HG03457 (cell line): Measurements from ENCODE around the gene A1BG.

Experiments used
- ATAC-seq: cut with Tn5 transposase; IDR thresholded peaks from one replicate; pipeline ENCODE4 v1.9.1; 2021; ENCODE audit warnings: moderate number of reproducible peaks; ENCODE audit not compliant: unreplicated experiment

Gene A1BG, protein sequence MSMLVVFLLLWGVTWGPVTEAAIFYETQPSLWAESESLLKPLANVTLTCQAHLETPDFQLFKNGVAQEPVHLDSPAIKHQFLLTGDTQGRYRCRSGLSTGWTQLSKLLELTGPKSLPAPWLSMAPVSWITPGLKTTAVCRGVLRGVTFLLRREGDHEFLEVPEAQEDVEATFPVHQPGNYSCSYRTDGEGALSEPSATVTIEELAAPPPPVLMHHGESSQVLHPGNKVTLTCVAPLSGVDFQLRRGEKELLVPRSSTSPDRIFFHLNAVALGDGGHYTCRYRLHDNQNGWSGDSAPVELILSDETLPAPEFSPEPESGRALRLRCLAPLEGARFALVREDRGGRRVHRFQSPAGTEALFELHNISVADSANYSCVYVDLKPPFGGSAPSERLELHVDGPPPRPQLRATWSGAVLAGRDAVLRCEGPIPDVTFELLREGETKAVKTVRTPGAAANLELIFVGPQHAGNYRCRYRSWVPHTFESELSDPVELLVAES

GRCh38 chr19:58352760-58353671, at the start of gene A1BG:
A1BG (minus strand) TSS chr19:58353492; CDS start chr19:58353437, 55 bp downstream.
- no peak for ATAC-seq

- ATAC-seq: no peak
These were observed 48.6 kb upstream of the A1BG start for GRCh38 chr19:58401840-58402421.

GRCh38 chr19:58400916-58401839, 47.9 kb upstream of the A1BG start:
- peak; percentile 93 for ATAC-seq

DNA sequence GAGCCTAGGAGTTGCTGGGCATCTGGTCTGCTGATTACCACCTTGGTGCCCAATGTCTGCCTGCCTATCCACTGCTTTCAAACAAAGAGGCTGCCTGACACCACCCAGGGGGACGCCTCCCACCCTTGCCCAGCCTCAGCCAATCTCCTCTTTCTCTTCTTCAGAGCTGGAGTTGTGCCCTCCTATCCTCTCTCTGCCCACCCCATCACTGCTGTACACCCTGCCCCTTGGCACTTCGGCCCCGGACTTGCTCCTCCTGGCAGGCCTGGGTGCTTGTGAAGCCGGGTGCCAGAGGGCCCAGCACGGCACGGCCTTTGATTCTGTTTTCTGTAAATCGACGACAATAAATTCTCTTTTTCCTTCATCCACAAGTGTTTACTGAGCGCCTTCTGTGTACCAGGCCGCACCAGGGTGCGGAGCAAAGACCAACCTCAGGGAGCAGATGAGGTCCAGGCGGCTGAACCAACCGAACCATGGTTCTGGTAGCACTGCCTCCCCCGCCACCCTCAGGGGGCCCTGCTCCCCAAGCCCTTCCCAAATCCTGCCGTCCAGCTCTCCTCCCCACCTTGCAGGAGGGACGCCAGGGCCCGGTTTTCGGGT, 47.1 kb upstream of the A1BG start:
- no peak for ATAC-seq

- ATAC-seq: no peak
These were observed 46.6 kb upstream of the A1BG start for GRCh38 chr19:58399903-58400302.

DNA sequence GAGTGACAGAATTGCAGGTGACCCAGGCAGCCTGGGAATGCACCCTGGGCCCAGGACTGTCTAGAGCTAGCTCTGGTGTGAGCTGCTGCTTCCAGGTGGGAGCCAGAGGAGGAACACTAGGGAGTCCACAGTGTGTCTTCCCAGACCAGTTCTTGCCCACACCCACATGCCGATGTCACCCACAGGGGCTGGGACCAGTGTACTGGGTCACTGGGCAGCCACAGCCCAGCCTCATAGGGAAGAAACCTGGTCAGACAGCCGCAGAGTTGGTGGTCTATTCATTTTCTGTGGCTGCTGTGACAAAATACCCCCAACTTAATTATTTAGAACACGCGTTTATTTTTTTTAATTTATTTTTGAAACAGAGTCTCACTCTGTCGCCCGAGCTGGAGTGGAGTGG, 45.3 kb upstream of the A1BG start:
- no peak for ATAC-seq

- no peak for ATAC-seq
These were observed 44.8 kb upstream of the A1BG start for GRCh38 chr19:58398087-58398486.

GRCh38 chr19:58397533-58398037, 44.3 kb upstream of the A1BG start:
- no peak for ATAC-seq

DNA sequence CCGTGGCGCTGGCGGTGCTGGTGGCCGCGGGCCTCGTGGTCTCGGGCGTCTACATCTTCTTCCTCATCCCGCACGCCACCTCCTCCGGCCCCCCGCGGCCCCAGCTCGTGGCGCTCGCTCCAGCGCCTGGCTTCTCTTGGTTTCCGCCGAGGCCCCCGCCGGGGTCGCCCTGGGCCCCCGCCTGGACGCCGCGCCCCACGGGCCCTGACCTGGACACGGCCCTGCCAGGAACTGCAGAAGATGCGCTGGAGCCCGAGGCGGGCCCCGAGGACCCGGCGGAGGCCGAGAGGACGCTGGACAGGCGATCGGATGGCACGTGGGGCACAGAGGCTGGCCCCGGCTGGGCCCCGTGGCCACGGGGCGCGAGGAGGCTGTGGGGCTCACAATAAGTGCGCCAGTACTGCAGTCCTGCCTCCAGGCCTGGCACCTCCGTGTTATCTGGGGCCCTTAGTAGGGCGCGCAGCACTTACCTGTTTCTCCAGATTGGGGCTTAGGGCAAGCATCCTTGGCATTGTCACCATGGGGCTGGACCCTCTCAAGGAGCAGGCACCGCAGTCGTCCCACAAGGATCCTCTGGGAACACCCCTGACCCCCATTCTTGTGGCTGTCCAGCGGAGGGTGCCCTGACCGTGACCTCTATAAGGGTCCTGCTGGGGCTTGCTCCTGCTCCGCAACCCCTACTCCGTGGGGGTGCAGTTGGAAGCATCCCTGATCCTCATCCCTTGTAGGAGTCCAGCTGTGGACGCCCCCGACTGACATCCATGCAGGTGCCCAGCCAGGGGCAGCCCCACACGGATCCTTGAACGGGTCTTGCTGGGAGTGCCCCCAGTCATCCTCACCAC, 43.6 kb upstream of the A1BG start:
- no peak for ATAC-seq

DNA sequence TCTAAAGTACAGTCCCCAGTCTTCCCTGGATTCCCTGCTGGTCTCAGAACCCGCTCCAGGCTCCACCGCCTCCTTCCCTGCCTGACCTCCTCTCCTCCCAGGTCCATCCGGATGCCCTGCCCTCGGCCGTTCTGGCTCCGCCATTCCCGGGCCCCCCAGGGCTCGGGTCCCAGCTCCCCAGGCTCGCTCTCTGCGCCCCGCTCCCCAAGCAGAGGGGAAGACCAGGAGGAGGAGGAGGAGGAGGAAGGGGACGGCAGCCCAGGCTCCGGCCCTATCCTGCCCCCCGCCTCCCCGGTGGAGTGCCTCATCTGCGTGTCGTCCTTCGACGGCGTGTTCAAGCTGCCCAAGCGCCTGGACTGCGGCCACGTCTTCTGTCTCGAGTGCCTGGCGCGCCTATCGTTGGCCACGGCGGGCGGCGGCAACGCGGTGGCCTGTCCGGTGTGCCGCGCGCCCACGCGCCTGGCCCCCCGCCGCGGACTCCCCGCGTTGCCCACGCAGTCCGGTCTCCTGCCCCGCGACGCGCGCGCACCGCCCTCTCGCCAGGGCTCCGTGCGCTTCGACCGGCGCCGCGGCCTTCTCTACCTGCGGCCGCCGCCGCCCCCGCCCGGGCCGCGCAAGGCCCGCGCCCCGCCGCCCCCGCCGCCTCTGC, 42.8 kb upstream of the A1BG start:
- no peak for ATAC-seq

DNA sequence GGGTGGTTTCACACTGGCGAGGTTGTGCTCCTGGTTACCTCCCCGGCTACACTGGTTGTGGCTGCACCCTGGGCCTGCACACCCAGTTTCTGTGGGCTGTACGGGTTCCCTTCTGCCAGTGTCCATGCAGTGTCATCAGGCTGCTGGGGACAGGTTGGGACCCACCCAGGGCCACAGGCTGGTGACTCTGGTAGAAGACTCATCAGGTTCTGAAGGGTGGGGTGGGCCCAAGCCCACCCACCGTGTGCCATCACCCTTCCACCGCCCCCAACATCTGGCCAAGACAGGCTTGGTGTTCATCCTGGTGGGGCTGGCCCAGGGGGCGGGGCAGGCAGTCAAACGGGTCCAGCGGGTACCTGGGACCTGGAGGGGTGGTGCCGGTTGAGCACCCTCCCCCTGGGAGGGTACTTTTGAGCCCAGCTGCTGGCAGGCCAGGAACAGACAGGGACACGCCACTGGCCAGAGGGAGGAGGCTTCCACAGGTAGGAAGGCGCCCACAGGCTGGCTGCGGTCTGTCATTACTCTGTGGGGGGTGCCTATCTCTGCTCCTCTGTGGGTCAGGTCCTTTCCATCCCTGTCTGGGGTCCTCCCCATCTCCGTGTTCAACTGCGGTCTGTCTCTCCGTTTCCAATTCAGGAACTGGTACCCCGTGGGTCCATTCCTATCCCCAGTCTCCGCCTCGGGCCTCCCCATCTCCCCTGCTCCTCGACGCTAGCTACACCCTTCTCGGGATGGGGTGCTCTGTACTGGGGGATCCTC, 42.1 kb upstream of the A1BG start, which contains the start of gene RNF225:
Gene RNF225, plus strand, starts transcription at position 437 of the 759 bp plus-strand sequence. CDS start 434 bp downstream, outside the sequence.
- ATAC-seq: no peak

- no peak for ATAC-seq
These were observed 41.5 kb upstream of the A1BG start for GRCh38 chr19:58394821-58395219.

- ATAC-seq: no peak
These were observed 40.4 kb upstream of the A1BG start for GRCh38 chr19:58393725-58394033.

DNA sequence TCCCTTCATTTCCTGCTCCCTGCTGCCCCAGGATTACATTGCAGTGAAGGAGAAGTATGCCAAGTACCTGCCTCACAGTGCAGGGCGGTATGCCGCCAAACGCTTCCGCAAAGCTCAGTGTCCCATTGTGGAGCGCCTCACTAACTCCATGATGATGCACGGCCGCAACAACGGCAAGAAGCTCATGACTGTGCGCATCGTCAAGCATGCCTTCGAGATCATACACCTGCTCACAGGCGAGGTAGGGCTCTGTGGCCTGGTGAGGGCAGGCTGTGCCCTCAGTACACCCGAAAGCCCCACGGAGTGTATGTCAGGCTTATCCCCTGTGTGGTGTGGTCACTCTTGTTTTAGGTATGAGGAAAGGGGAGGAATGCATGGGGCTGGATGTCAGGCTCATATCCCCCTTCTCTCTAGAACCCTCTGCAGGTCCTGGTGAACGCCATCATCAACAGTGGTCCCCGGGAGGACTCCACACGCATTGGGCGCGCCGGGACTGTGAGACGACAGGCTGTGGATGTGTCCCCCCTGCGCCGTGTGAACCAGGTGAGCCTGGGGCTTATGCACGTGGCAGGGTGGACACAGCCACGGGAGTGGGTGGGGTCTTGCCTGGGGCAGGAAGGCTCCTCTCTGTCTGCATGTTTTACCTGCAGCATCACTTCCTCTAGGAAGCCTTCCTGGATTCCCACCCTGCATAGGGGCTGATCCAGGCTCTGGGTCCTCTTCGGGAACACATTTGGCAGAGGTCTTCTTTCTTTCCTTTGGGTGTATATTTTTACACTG, 39.8 kb upstream of the A1BG start:
- ATAC-seq: no peak

DNA sequence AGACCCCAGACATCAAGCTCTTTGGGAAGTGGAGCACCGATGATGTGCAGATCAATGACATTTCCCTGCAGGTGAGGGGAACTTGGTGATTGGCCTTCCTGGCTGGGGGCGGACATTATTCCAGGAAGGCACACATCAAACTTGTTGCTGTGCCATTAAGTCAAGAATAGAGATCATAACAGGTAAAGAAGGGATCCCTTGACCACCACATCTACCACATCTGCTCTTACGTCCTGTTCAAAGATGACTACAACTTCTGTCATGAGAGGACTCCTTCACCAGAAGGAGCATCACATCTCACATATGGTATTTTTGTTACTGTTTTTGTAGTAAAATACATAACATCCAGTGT, 34.9 kb upstream of the A1BG start:
- no peak for ATAC-seq

DNA sequence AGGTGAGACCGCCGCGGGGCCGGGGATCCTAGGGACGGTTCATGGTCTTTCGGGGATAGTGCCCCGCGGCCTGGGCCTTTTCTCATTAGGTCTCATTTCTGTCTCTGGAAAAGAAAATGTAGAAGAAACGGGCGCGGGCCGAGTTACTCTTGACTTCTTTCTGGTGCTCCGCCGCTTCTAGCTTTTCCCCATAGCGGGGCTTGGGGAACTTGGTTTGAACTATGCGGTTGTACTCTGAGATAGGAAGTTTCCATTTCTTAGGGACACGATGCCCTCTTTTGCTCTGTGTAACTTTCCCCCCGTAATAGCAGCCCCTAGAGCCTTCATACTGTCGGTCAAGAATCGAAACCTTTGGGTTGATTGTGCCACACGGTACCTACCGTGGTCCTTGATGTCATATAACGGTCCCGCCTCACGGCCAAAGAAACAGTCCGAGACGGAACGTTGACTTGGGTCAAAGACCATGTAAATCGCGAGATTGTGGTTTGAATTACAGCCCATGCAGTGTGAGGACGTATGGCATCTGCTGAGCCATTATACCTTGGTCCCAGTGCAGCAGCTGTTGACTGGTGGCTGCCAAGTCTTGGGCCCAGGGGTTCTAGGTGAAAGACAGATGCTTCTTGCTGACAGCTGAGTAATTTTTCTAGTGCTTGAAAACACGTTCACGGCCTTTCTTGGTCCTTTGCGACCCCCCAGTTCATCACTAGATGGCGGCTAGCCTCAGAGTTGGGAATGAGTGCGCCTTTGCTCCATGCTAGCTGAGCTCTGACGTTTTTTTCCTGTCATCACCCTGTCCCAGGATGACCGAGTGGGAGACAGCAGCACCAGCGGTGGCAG, 34.3 kb upstream of the A1BG start:
- ATAC-seq: peak; percentile 5
